GM18858 (cell line): ENCODE measurements around the gene GIT2.
"Not testable (repeated sequence)": the region's sequence is repeated elsewhere in the genome, so short reads cannot be mapped to it uniquely, and the experiment has no call there.

Experiments used
- ATAC-seq: cut with Tn5 transposase; IDR thresholded peaks from one replicate; pipeline ENCODE4 v1.9.1; 2021; ENCODE audit not compliant: unreplicated experiment

GIT2 gene

GRCh38 chr12:109995686-109996482 is at the start of gene GIT2:
Gene GIT2 (minus strand): TSS chr12:109996368. CDS start chr12:109996224, 144 bp downstream.
- ATAC-seq = peak; percentile 58

- ATAC-seq = no peak
Observed at GRCh38 chr12:110042264-110042663, 46.1 kb upstream of the GIT2 start.

GRCh38 chr12:110039085-110039807 is 43.1 kb upstream of the GIT2 start:
- ATAC-seq = no peak

GRCh38 chr12:110038741-110039084 is 42.5 kb upstream of the GIT2 start:
- ATAC-seq = no peak

- ATAC-seq = no peak
Observed at GRCh38 chr12:110037315-110037714, 41.1 kb upstream of the GIT2 start.

- no peak for ATAC-seq
Observed at GRCh38 chr12:110035534-110036104, 39.5 kb upstream of the GIT2 start.

- ATAC-seq = no peak
Observed at GRCh38 chr12:110033888-110034287, 37.7 kb upstream of the GIT2 start.

- ATAC-seq = no peak
Observed at GRCh38 chr12:110029290-110029815, 33.2 kb upstream of the GIT2 start.

- no peak for ATAC-seq
Observed at GRCh38 chr12:110028323-110028722, 32.2 kb upstream of the GIT2 start.

- ATAC-seq = no peak
Observed at GRCh38 chr12:110024051-110024450, 27.9 kb upstream of the GIT2 start.

GRCh38 chr12:110023059-110023980 is 27.2 kb upstream of the GIT2 start:
- no peak for ATAC-seq

- ATAC-seq = no peak
Observed at GRCh38 chr12:110020956-110021355, 24.8 kb upstream of the GIT2 start.

GRCh38 chr12:110015132-110015531 is 19.0 kb upstream of the GIT2 start:
- no peak for ATAC-seq

- ATAC-seq = no peak
Observed at GRCh38 chr12:110012659-110013058, 16.5 kb upstream of the GIT2 start.

GRCh38 chr12:110012137-110012536 is 16.0 kb upstream of the GIT2 start:
- ATAC-seq = peak; percentile 40

- ATAC-seq = no peak
Observed at GRCh38 chr12:110010853-110011723, 14.9 kb upstream of the GIT2 start.

GRCh38 chr12:110008681-110009398 is 12.7 kb upstream of the GIT2 start:
- not testable (repeated sequence) for ATAC-seq

GRCh38 chr12:110007881-110008280 is 11.7 kb upstream of the GIT2 start:
- no peak for ATAC-seq

- ATAC-seq = no peak
Observed at GRCh38 chr12:110006115-110006514, 9.9 kb upstream of the GIT2 start.
